Ishikawa (cell line): Measurements from ENCODE around the gene SERPIND1.

ENCODE experiments used
- CEBPB ChIP-seq: IDR thresholded peaks from 2 replicates; pipeline ENCODE4 v1.6.1; 2012
- CREB1 ChIP-seq: IDR thresholded peaks from 2 replicates; pipeline ENCODE4 v1.6.1; 2012; ENCODE audit warnings: low read depth
- NFIC ChIP-seq: IDR thresholded peaks from 2 replicates; pipeline ENCODE4 v1.6.1; 2012
- RAD21 ChIP-seq: IDR thresholded peaks from 2 replicates; pipeline ENCODE4 v1.6.1; 2012; ENCODE audit warnings: low read depth
- TAF1 ChIP-seq: IDR thresholded peaks from 2 replicates; pipeline ENCODE4 v1.6.1; 2012; ENCODE audit warnings: low read depth, mild to moderate bottlenecking
- TEAD4 ChIP-seq: IDR thresholded peaks from 2 replicates; pipeline ENCODE4 v1.6.1; 2012
- ZBTB7A ChIP-seq: IDR thresholded peaks from 2 replicates; pipeline ENCODE4 v1.6.1; 2012; ENCODE audit warnings: low read depth
- TF ChIP-seq, protein P1 (sequence below): IDR thresholded peaks from 2 replicates; pipeline ENCODE4 v1.6.1; 2012; ENCODE audit warnings: low read depth, mild to moderate bottlenecking

DNA sequence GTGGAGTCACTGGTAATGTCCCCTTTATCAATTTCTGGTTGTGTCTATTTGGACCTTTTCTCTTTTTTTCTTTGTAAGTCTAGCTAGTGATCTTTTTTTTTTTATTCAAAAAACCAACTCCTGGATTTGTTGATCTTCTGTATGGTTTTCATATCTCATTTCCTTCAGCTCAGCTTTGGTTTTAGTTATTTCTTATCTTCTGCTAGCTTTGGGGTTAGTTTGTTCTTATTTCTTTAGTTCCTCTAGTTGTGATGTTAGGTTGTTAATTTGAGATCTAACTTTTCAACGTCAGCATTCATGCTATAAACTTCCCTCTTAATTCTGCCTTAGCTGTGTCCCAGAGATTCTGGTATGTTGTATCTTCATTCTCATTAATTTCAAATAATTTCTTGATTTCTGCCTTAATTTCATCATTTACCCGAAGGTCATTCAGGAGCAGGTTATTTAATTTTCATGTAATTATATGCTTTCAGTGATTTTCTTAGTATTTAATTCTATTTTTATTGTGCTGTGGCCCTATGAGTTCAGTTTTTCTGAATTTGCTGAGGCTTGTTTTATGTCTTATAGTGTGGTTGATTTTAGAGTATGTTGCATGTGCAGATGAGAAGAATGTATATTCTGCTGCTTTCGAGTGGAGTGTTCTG is 55.7 kb downstream of the SERPIND1 start:
- TF ChIP-seq, protein P1, sequence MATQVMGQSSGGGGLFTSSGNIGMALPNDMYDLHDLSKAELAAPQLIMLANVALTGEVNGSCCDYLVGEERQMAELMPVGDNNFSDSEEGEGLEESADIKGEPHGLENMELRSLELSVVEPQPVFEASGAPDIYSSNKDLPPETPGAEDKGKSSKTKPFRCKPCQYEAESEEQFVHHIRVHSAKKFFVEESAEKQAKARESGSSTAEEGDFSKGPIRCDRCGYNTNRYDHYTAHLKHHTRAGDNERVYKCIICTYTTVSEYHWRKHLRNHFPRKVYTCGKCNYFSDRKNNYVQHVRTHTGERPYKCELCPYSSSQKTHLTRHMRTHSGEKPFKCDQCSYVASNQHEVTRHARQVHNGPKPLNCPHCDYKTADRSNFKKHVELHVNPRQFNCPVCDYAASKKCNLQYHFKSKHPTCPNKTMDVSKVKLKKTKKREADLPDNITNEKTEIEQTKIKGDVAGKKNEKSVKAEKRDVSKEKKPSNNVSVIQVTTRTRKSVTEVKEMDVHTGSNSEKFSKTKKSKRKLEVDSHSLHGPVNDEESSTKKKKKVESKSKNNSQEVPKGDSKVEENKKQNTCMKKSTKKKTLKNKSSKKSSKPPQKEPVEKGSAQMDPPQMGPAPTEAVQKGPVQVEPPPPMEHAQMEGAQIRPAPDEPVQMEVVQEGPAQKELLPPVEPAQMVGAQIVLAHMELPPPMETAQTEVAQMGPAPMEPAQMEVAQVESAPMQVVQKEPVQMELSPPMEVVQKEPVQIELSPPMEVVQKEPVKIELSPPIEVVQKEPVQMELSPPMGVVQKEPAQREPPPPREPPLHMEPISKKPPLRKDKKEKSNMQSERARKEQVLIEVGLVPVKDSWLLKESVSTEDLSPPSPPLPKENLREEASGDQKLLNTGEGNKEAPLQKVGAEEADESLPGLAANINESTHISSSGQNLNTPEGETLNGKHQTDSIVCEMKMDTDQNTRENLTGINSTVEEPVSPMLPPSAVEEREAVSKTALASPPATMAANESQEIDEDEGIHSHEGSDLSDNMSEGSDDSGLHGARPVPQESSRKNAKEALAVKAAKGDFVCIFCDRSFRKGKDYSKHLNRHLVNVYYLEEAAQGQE: no peak
- TF ChIP-seq TAF1: no peak
- TF ChIP-seq TEAD4: no peak
- TF ChIP-seq RAD21: no peak
- TF ChIP-seq ZBTB7A: no peak
- TF ChIP-seq CREB1: no peak
- TF ChIP-seq NFIC: no peak
- TF ChIP-seq CEBPB: no peak
